Measurements from ENCODE around the gene VWF.
"Not testable (repeated sequence)": the region's sequence is repeated elsewhere in the genome, so short reads cannot be mapped to it uniquely, and the experiment has no call there.

VWF gene

DNA sequence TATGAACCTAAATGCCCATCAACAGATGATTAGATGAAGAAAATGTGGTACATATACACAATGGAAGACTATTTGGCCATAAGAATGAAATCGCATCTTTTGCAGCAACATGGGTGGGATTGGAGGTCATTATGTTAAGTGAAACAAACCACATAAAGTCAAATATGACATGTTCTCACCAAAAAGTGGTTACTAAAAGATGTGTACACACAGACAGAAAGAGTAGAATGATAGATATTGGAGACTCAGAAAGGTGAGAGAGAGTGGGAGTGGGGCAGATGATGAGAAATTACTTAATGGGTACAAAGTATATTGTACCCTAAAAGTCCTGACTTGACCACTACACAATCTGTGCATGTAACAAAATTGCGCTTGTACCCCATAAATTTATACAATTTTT lies 19.6 kb downstream of the VWF start:
- no peak for DNase-seq (ENCODE audit: low read depth, low spot score)

DNA sequence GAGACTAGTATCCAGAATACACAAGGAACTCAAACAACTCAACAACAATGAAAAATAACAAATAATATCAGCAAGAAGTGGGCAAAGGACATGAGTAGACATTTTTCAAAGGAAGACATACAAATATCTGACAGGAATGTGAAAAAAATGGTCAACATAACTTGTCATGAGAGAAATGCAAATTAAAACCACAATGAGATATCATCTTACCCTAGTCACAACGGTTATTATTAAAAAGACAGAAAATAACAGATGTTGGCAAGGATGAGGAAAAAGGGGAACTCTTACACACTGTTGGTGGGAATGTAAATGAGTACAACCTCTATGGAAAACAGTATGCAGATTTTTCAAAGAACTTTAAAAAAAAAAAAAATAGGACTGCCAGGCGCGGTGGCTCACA lies 20.4 kb downstream of the VWF start:
- DNase-seq (ENCODE audit: low read depth, low spot score), result no peak

DNA sequence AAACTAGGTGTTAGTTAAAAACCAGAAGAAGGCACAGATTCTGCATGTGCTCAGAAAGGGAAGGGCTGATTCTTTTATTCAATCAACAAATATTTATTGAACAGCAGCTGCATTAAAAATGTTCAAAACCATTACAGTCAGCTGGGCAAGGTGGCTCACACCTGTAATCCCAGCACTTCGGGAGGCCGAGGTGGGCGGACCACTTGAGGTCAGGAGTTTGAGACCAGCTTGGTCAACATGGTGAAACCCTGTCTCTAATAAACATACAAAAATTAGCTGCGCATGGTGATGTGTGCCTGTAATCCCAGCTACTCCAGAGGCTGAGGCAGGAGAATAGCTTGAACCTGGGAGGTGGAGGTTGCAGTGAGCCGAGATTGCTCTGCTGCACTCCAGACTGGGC lies 22.4 kb downstream of the VWF start:
- not testable (repeated sequence) for DNase-seq (ENCODE audit: low read depth, low spot score)

DNA sequence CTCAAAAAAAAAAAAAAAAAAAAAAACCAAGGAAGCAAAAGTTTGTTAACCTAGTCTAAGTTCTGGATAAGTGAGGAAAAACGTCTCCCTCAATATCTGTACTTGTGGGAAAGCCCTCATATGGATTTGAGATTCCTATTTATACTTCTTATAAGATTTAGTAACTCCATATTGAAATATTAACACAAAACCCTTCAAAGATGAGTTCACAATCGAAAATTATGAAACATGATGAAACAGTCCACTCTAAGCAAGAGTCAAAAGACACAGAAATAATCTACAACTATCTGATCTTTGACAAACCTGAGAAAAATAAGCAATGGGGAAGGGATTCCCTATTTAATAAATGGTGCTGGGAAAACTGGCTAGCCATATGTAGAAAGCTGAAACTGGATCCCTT lies 25.2 kb downstream of the VWF start:
- DNase-seq (ENCODE audit: low read depth, low spot score), result no peak

DNA sequence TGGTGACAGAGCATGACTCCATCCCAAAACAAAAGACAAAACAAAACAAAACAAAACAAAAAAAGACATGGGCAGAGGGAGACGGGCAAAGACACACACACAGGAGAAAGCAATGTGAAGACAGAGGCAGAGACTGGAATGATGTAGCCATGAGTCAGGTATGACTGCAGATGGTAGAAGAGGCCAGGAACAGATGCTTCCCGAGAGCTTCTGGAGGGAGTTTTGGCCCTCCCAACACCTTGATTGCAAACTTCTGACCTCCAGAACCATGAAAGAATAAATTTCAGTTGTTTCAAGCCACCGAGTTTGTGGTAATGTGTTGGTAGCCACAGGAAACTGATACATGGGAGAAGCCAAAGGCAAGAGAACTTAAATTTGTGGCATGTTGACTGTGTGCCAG lies 27.1 kb downstream of the VWF start:
- no peak for DNase-seq (ENCODE audit: low read depth, low spot score)

DNA sequence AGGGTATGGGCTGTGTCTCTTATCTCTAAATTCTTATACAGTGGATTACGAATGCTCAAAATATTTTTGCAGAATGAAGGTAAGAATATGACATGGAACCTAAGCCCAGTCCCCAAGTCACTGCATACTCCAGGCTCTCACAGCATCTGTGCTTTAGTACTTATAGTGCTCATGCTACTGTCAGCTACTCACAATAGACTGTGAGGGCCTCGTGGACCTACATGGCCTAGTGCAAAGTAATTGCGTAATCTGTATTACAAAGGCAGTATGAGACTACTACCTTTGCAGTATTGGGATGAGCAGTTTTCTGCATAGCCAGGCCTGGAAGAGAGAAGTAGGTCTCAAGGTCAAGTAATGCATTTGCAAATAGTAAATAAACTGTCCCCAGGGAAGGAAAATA lies 27.9 kb downstream of the VWF start:
- no peak for DNase-seq (ENCODE audit: low read depth, low spot score)

DNA sequence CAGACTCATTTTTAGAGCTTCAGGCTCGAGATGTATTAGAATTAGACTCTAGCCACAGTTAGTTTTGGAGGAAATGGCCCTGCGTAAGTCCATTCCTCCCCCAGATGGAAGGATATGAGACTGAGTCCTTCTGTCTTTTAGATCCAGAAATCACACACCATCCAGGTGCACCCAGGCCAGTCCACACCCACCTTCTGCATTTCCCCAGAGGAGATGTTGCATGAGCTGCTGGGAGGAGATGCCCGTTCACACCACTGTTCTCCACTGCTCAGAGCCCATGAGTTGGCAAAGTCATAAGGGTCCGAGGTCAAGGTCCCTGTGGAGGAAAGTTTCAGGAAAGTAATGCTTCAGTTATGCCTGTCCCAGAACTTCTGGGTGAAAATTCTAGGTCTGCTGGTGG lies 29.2 kb downstream of the VWF start:
- no peak for DNase-seq (ENCODE audit: low read depth, low spot score)

DNA sequence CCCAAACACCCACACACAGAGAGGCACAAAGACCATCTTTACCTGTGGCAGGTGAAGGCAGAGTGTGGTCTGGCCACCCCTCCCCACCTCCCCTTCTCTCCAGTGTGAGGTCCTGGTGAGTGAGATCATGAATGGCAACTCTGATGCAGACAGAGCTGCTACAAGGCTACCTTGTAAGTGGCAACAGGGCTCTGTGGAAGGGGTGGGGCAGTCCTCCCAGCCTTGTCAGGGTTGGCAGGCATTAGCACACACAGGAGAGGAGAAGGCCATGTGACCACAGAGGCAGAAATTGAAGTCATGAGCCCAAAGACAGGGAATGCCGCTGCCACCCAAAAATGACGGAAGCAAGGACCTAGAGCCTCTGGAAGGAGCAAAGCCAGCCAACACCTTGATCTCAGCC lies 30.7 kb downstream of the VWF start:
- DNase-seq (ENCODE audit: low read depth, low spot score), result no peak

DNA sequence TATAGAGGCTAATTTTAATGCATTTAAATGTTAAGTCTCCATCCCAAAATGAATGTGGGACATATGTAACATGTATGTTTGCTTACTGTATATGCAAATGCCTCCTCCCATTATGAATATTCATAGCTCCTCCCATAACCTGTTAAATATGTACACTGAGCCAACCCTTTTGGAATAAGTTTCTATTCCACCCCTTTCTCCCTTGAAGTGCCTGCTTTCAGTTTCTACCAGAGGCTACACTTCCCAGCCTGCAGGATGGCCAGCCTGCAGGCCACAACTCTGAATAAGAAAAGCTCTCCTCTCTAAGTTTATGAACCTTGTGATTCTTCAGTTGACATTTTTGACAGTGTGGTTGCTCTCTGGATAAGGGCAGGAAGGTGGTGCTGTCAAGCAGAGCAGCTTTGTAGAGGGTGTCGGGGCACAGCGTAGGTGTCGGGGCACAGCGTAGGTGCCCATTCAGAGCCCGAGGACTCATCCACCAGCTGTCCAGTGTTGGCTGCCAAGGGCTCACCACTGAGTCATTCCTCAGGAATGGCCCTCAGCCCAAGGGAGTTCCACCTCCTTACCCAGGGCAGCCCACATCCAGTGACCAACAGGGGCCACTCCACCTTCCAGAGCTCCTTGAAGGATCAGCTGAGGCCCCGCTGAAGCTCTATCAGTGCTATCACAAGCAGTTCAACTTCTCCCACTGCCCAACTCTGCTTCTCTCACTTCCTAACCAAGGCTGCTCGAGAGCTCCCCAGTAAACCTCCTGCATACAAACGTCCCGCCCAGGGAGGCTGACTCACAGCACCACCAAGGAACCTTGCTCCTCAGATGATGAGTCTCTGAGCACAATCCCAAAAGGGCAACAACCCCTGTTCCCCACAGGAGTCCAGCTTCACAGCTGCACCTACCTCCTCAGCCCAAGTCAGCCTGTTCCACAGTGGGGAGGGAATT lies 31.4 kb downstream of the VWF start:
- no peak for DNase-seq (ENCODE audit: low read depth, low spot score)

DNA sequence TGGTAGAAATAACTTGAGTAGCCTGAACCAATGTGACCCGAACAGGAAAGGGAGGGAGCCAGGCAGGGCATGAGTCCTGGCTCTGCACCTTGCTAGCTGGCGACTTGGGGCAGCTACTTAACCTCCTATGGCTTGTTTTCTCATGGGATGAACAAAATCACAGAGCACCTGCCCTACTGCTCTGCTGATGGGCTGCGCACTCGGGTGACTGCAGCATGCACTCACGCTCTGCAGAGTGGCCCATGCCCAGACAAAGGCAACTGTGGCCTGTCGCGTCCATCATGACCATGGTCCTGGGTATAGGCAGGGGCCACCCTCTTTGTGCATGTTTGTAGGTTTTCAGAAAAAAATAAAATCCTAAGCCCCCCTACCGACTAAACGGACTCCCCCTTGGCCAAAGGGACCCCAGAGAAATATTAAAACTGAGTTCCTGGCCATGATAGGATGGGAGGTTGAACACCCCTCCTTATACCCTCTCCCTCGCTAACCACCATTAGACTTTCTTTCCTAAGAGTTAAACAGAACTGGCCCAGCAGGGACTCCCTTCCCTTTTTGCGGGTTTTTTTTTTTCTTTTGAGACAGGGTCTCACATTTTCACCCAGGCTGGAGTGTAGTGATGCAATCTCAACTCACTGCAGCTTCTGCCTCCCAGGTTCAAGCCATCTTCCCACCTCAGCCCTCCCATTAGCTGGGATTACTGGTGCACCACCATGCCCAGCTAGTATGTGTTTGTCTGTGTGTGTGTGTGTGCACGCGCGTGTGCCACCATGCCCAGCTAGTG lies 32.5 kb downstream of the VWF start:
- no peak for DNase-seq (ENCODE audit: low read depth, low spot score)

DNA sequence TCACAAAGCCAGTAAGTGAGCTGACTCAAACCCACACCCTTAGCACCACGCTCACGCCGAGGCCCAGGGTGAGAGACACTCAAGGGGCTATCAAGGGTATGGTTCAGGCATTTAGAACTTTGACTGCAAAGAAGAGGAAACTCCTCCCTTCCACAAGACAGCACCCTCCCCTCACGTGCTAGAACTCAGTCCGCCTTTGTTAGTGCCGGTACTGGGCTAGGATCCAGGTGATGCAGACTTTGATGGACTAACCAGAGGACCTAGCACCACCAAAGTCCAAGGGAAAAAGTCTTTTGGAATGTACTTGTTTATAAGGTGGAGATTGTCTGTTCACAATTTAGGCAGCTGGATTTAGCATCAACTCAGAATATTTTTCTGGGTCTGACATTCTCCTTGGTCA lies 33.7 kb downstream of the VWF start:
- DNase-seq (ENCODE audit: low read depth, low spot score), result no peak

DNA sequence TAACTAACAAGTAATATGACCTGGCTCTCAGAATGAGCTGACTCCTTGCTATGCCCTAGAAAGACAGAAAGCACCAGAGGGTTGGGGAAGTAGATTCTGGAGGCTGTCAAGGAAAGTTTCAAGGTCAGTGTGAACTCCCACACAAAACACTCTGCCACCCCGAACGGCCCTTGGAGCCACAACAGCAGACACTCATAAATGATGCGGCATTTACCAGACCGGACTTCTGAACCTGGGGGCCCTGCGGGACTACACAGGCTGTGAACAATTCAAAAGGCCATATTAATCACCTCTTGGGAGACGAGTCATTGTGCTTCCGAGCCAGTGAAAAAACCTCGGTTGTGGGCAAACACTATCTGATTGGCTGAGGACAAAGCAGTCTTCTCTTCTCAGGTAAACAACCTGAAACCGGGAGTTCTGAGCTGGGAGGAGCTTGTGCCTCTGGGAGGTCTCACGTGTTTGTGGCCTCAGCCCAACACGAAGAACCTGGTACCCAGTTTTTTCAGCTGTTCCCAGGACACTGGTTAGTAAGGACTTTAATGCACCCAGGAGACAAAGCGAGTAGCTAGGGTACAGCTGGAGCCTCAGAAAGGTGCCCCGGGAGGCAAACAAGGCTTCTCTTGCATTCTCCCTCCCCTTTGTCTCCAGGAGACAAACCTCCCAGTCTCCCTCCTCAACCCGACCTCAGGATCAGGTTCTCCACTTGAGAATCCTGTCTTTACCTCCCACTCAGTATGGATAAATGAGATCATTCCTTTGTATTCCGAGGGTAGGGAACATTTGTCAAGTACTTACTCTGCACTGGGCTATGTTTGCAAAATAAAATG lies 35.3 kb downstream of the VWF start:
- no peak for DNase-seq (ENCODE audit: low read depth, low spot score)

DNA sequence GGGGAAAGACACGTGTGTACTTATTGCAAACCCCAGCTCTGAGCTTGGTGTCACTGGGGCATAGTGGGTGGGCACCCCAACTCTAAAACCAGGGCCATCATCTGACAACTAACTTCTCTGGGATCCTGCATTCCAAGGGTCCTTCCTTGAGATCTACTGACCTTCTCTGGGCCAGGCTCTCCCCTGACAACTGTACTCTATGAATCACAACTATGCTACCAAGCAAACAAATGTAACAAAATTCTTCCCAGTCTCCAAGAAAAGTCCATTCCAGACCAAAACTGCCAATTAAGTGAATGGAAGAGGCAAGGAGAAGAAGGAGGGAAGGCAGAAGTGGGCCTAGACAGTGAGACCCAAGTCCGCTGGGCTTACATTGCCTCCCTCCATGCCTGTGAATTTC lies 38.2 kb downstream of the VWF start:
- no peak for DNase-seq (ENCODE audit: low read depth, low spot score)

DNA sequence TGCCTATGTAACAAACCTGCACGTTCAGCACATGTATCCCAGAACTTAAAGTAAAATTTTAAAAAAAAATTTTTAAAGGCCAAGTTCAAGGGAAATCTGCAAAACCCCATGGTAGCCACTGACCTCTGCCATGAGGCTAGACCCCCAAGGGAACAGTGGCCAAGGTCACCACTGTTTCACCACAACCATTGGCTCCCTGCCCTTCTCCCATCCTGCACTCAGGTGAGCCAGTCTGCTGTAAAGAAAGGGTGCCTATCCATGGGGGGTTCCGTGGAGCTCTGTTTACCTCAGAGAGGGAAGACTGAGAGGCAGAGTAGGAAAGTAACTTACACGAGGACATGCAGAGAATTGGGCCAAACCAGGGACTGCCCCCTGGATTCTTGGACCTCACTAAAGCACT lies 38.6 kb downstream of the VWF start:
- no peak for DNase-seq (ENCODE audit: low read depth, low spot score)

DNA sequence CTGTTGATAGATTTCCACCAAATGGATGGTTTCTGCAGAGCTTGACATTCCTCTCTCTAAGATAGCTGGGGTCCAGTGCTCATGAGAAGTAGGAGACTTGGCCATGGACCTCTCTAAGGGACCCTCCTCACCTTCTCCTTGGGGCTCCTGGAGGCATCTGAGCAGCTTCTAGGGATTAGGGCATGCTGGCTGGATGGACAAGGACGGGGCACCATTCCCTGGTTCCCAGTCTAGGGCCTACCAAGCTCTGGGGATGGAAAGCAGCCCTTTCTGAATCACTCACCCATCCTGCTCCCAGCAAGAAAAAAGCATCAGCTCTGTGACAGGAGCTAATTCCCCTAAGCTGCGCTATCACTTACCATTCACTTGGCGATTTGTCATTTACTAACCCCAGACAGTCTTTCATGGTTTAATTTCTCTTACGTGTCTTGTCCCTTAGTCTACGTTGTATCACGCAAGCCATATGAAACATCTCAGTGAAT lies 39.5 kb downstream of the VWF start:
- DNase-seq (ENCODE audit: low read depth, low spot score), result no peak

DNA sequence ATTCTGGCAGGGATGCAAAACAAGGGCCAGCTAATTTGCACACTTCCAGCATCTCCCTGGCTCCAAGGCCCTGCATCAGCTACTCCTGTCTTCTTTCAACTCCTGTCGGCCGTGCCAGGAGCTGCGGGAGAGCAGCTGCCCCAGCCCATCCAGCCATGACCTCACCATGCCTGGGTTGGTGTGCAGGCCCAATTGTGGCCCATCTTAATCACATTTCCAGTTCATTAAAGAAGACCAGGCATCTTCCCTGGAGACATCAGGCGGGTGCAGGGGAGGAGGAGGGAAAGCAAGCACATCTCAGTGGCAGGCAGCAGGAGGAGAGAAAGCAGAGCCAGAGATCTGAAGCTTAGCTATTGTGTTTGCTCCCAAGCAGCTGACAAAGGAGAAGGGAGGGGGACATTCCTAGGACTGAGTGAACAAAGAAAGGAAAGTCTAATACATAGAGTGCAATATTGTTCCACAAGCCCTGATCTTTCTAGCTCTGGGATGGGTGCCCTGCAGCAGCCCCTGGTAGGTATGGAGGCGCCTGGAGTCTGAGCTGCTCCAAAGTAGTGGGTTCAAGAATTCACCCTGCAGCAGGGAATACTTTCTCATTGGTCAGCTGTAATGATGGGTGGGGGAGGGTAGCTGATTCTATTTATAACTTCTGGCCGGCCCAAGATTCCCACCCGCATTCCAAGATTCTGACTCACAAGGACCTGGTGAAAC lies 40.1 kb downstream of the VWF start:
- no peak for DNase-seq (ENCODE audit: low read depth, low spot score)

DNA sequence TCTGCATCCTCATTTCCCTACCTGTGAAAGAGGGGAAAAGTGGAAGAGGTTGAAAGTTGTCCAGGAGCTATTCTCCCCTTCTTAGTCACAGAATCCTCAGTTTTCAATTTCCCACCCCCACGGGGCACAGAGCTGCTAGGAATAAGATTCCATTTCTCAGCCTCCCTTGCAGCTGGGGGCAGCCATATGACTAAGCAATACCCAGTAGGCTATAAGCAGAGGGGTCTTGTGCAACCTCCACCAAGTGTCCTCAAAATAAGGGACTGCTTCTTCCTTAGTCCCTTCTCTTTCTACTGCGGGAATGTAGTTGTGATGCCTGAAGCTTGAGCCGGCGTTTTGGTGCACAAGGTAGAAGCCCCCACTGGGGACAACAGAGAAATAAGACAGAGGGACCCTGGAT lies 40.9 kb downstream of the VWF start:
- DNase-seq (ENCODE audit: low read depth, low spot score), result no peak

DNA sequence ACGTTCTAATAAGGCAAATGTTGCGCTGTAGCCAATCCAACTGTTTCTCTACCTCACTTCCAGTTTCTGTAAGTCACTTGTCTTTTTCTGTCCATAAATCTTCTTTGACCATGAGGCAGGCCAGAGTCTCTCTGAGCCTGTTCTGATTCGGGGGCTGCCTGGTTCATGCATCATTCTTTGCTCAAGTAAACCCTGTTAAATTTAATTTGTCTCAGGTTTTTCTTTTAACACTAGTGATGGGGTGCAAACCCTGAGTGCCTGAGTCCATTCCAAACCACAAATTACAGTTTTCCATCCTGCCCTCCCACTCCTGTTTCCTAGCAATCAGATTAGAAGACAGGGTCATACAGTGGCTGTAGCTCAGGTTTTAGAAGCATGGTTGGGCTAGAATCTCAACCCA lies 41.9 kb downstream of the VWF start:
- DNase-seq (ENCODE audit: low read depth, low spot score), result no peak

DNA sequence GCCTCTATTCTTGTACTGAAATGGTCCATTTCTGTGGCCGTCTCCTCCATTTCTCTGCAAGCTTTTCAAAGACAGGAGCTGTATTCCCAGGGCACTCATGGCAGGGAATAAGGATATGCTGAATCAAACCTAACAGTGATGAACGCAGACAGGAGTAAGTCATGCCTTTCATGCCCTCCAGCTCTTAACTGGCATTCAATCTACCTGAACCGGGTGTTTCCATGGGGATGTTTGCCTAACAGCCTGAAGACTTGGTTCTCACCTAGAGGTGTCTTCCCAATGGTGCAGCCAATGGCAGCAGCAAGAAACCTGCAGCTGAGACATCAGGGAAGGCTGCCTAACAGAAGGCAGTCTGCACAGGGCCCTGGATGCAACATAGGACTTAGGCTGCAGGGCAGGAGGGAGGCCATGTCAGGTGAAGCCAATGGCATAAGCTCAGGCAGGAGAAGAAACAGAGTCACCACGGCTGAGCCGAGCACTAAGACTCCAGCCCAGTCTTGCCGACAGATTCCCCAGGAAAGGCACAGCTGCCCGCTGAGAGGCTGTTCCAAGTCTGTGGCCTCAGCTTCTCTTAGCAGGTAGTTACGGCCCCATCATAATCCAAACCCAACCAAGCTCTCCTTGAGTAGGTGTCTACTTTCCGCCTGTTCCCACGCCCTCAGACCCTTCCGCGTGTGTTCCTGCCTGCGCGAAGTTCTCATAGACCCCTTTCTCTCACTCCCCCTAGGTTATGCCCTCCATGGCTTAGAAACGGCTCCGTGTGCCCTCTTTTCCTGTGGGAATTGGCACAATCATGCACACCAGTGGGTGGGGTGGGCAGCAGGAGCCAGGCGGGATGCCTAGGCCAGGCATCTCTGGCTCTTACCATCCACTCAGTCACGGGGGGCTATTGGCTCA lies 44.1 kb downstream of the VWF start:
- DNase-seq (ENCODE audit: low read depth, low spot score), result no peak

DNA sequence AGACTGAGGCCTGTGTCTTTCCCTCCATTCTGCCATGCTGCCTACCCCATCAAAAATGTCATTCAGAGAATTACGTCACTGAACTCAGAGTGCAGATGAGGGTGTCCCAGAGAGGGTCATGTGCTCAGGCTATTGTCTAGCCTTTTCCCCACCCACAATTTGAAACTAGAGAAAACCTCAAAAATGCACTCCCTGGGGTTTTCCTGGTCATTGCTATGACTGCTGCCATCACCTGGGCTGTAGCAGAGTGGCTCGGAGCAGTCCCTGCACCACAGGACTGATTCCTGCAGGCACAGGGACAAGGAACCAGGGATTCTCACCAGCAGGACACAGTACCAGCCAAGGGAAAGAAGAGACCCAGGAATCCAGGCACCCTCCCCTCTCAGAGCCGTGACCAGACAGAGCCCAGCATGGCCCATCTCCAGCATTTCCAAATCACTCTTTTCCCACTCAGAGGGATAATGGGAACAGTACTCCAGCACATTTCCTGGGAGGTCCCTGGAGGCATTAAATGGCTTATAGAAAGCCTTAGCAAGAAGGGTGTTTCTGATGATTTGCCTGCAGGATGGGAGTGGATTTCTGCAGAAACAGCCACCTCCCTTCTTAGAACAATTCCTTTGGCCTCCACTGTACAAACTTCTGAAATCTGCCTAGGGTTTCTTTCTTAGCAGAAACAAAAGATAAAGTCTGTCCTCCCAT lies 45.9 kb downstream of the VWF start:
- DNase-seq (ENCODE audit: low read depth, low spot score), result no peak

Data from activated CD4-positive, CD25-positive, alpha-beta regulatory T cell treated with anti-CD3 and anti-CD28 coated beads, Interleukin-2, amount 50 U/mL, for 16 hours (primary cell).